ENCODE measurements around the gene SLC25A34.

SLC25A34 gene

GRCh38 chr1:15736892-15737261 lies 819 bp downstream of the SLC25A34 start:
- no peak overlapping the region for H3K4me3 ChIP-seq (ENCODE audit: control insufficient read depth, low read depth, low read length)
- no peak for DNase-seq (ENCODE audit: low read depth)
- TF ChIP-seq CTCF (conservative IDR thresholded peaks at IDR 0.05; ENCODE audit: control insufficient read depth, insufficient read depth, low read depth, low read length): no peak

GRCh38 chr1:15737324-15738319 lies 1.6 kb downstream of the SLC25A34 start:
- no peak for TF ChIP-seq CTCF (conservative IDR thresholded peaks at IDR 0.05; ENCODE audit: control insufficient read depth, insufficient read depth, low read depth, low read length)
- DNase-seq (ENCODE audit: low read depth): no peak
- H3K4me3 ChIP-seq (ENCODE audit: control insufficient read depth, low read depth, low read length): no peak overlapping the region

- TF ChIP-seq CTCF (conservative IDR thresholded peaks at IDR 0.05; ENCODE audit: control insufficient read depth, insufficient read depth, low read depth, low read length): no peak
- DNase-seq (ENCODE audit: low read depth): no peak
- no peak overlapping the region for H3K4me3 ChIP-seq (ENCODE audit: control insufficient read depth, low read depth, low read length)
Measured at GRCh38 chr1:15738416-15739113, 2.5 kb downstream of the SLC25A34 start.

GRCh38 chr1:15739259-15739658 lies 3.2 kb downstream of the SLC25A34 start:
- no peak for TF ChIP-seq CTCF (conservative IDR thresholded peaks at IDR 0.05; ENCODE audit: control insufficient read depth, insufficient read depth, low read depth, low read length)
- no peak for DNase-seq (ENCODE audit: low read depth)
- no peak overlapping the region for H3K4me3 ChIP-seq (ENCODE audit: control insufficient read depth, low read depth, low read length)

GRCh38 chr1:15739745-15740144 lies 3.7 kb downstream of the SLC25A34 start:
- H3K4me3 ChIP-seq (ENCODE audit: control insufficient read depth, low read depth, low read length): no peak overlapping the region
- no peak for DNase-seq (ENCODE audit: low read depth)
- no peak for TF ChIP-seq CTCF (conservative IDR thresholded peaks at IDR 0.05; ENCODE audit: control insufficient read depth, insufficient read depth, low read depth, low read length)

GRCh38 chr1:15740924-15741850 lies 5.1 kb downstream of the SLC25A34 start:
- no peak overlapping the region for H3K4me3 ChIP-seq (ENCODE audit: control insufficient read depth, low read depth, low read length)
- TF ChIP-seq CTCF (conservative IDR thresholded peaks at IDR 0.05; ENCODE audit: control insufficient read depth, insufficient read depth, low read depth, low read length): peak; percentile 75
- DNase-seq (ENCODE audit: low read depth): peak; percentile 56
